Measurements from ENCODE around the gene OR52L1.

OR52L1 gene

DNA sequence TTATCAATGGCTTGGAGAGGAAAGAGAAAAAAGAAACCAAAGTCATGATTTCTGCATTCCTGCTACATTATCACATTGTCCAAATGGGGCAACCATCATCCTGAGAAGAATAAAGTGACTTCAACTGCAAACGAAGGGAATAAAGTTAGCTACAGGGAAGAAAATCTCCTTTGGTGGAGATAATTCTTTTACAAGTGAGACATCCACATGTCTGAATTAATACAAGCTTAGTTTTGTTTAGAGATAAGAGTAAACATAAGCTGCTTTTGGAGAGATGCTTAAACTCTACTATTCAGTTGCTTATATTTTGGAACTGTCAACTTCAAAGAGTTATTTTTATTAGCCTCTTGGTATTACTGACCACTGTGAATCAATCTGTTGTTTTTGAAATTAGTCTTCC, at the start of gene OR52L1:
OR52L1 (minus strand) TSS at position 101 of the 400 bp plus-strand sequence; CDS start at position 46, 55 bp downstream.
- DNase-seq (ENCODE audit: low read depth), result no peak
- TF ChIP-seq, protein P1, sequence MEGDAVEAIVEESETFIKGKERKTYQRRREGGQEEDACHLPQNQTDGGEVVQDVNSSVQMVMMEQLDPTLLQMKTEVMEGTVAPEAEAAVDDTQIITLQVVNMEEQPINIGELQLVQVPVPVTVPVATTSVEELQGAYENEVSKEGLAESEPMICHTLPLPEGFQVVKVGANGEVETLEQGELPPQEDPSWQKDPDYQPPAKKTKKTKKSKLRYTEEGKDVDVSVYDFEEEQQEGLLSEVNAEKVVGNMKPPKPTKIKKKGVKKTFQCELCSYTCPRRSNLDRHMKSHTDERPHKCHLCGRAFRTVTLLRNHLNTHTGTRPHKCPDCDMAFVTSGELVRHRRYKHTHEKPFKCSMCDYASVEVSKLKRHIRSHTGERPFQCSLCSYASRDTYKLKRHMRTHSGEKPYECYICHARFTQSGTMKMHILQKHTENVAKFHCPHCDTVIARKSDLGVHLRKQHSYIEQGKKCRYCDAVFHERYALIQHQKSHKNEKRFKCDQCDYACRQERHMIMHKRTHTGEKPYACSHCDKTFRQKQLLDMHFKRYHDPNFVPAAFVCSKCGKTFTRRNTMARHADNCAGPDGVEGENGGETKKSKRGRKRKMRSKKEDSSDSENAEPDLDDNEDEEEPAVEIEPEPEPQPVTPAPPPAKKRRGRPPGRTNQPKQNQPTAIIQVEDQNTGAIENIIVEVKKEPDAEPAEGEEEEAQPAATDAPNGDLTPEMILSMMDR (IDR thresholded peaks at IDR 0.05; ENCODE audit: low read depth, low read length, missing control alignments), result no peak
- no peak within 1 kb of the TSS for H3K4me3 ChIP-seq (ENCODE audit: low read depth, low read length)
- in situ Hi-C loops (cut with HindIII; ENCODE audit: low sequenced_read_pairs), result no loop called here

DNA sequence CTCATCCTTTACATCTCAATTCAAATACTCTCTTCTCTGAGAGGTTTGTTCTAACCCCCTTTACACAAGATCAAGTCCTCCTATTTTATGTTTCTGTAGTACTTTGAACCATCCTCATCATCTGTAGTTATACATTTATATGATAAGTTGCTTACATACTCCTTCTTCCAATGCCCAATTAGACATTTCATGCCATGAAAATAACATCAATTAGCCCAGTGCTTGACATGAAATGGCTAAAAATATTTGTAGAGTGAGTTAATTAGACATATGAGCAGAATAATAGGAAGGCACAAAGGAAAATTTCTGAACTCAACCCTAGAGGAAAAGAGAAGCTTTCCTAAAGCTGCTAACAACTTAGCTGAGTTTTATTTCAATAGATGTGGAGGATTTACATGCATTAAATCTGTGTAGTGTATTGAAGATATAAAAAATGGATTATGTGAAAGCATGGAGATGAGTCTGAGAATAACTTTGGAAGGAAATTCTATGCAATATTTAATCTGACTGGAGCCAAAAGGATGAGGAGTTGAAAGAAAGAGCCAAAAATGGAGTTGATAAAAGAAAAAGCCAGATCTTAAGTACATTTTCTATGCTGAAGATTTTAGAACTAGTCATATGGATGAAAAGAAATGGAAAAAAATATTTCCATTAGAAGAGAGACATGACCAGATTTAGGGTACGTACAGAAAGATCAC, 44.1 kb upstream of the OR52L1 start, which contains the start of gene OR56A1:
OR56A1 (minus strand) TSS at position 51 of the 698 bp plus-strand sequence. CDS start 3,066 bp downstream, outside the sequence.
- DNase-seq (ENCODE audit: low read depth), result no peak
- TF ChIP-seq, protein P1 (IDR thresholded peaks at IDR 0.05; ENCODE audit: low read depth, low read length, missing control alignments), result no peak
- in situ Hi-C loops (cut with HindIII; ENCODE audit: low sequenced_read_pairs), result no loop called here
- no peak within 1 kb of the TSS for H3K4me3 ChIP-seq (ENCODE audit: low read depth, low read length)

DNA sequence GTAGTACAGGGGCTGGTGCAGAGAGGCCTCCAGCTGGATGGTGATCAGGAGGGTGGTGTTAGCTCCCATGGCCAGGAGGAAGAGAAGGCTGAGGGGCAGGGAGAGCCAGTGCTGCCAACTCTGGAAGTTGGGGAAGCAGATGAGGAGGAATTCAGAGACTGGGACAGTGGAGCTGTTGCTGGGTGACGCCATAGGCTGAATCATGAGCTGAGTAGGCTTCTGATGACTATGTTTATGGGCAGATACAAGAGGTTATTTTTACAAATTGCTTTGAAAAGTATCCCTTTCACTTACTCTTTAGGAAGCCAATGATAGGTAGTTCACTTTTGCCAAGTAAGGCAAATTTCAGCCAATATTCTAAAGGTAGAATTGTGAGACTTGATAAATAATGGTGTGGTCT, 40.7 kb upstream of the OR52L1 start:
- DNase-seq (ENCODE audit: low read depth), result no peak
- in situ Hi-C loops (cut with HindIII; ENCODE audit: low sequenced_read_pairs), result no loop called here
- TF ChIP-seq, protein P1 (IDR thresholded peaks at IDR 0.05; ENCODE audit: low read depth, low read length, missing control alignments), result no peak
- no peak overlapping the region for H3K4me3 ChIP-seq (ENCODE audit: low read depth, low read length)

DNA sequence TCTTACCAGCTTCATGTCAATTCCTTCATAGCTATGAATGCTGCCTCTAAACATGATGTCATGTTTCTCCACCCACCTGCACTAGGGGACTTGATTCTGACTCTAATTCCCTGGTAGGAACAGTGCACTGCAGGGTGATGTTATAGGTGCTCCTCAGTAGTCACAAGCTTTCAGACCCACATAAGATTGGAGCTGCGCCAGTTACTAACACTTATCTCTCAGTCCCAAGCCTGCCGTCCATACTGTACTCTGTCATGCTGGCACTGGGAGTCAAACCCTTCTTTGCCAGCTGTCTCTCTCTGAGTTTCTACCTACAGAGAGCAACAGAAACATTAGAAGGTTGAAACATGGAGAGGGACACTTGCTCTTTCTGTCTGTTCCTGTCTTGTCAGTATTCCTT, 38.3 kb upstream of the OR52L1 start:
- no peak overlapping the region for H3K4me3 ChIP-seq (ENCODE audit: low read depth, low read length)
- DNase-seq (ENCODE audit: low read depth), result no peak
- TF ChIP-seq, protein P1 (IDR thresholded peaks at IDR 0.05; ENCODE audit: low read depth, low read length, missing control alignments), result no peak
- in situ Hi-C loops (cut with HindIII; ENCODE audit: low sequenced_read_pairs), result no loop called here

DNA sequence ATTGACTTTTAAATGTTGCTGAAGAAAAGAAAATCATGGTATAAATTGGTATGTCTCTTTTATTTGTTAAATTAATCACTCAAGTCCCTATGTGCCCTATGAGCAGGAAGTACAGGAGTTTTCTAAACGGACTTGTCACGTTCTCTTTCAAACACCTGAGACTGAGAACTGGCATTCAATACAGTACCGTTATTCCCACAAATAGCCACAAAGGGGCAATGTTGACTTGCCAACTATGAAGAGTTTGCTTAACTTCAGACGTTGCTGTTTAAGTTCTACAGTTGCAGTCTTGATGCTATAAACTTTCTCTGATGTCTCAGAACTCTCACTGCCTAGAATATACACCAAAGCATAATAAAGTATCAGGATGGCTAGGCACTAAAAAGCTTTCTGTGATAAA, 36.2 kb upstream of the OR52L1 start:
- DNase-seq (ENCODE audit: low read depth), result peak; percentile 8
- H3K4me3 ChIP-seq (ENCODE audit: low read depth, low read length), result no peak overlapping the region
- in situ Hi-C loops (cut with HindIII; ENCODE audit: low sequenced_read_pairs), result no loop called here
- TF ChIP-seq, protein P1 (IDR thresholded peaks at IDR 0.05; ENCODE audit: low read depth, low read length, missing control alignments), result peak; percentile 33

DNA sequence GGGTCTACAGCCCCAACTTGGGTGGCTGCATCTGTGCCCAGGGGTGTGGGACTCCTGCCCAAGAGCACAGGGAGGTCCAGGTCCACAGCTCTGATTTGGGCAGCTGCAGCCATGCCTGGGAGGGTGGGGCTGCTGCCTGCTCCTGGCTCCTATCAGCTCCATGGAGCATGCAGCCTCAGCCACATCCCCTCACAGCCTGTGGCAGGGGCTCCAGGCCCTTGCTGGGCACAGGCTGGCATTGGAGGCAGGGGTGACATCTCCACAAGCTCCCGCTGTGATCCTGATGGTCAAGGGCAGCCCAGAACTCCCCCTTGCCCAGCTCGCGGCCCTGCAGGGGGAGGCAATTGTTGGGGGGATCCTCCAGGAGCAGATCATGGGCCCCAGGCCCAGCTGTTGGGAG, 26.3 kb upstream of the OR52L1 start:
- TF ChIP-seq, protein P1 (IDR thresholded peaks at IDR 0.05; ENCODE audit: low read depth, low read length, missing control alignments), result no peak
- no peak for DNase-seq (ENCODE audit: low read depth)
- in situ Hi-C loops (cut with HindIII; ENCODE audit: low sequenced_read_pairs), result no loop called here
- no peak overlapping the region for H3K4me3 ChIP-seq (ENCODE audit: low read depth, low read length)

Data from astrocyte of the cerebellum (primary cell).